ENCODE results near the gene GSTM3. TPM values are rescaled to one million over a fixed set of nuclear protein-coding genes. Genes with fewer than 3 reads are reported as not detected.

The GSTM3 gene
- total and polyA plus RNA-seq, 9 of the 15 experiments (the other 6 are each of a cell fraction or from before 2014, with no cell fraction given), result 3.9 to 24.5 (median 9.4) TPM

- TF ChIP-seq DEAF1 (CRISPR knock-in tag; IDR thresholded peaks at IDR 0.05), result peak; percentile 100
- TF ChIP-seq E4F1 (CRISPR knock-in tag; IDR thresholded peaks at IDR 0.05; ENCODE audit: borderline replicate concordance), result no peak
- TF ChIP-seq CC2D1A (IDR thresholded peaks at IDR 0.05), result peak; percentile 96
- TF ChIP-seq TOE1 (IDR thresholded peaks at IDR 0.05; ENCODE audit: borderline replicate concordance), result peak; percentile 45; the same call in 1 of the 2 replicates
- no peak for TF ChIP-seq TOE1 (CRISPR knock-in tag; IDR thresholded peaks at IDR 0.05; ENCODE audit: borderline replicate concordance, low read depth)
- no peak for TF ChIP-seq THRB (CRISPR knock-in tag; conservative IDR thresholded peaks at IDR 0.05)
- TF ChIP-seq CTCF (IDR thresholded peaks at IDR 0.05 in 2 of 3, conservative IDR thresholded peaks at IDR 0.05 in 1 of 3; ENCODE audit: insufficient read depth in 2 of 3, low read depth in 1 of 3, low read length in 3 of 3), result peak; percentile 96 to 99 (median 98)
- TF ChIP-seq RB1 (IDR thresholded peaks at IDR 0.05; ENCODE audit: low read depth), result peak; percentile 83
- TF ChIP-seq RREB1 (CRISPR knock-in tag; IDR thresholded peaks at IDR 0.05), result peak; percentile 92
Observed at GRCh38 chr1:109776911-109777310, 36.1 kb upstream of the GSTM3 start (continued).
